Stimulated activated CD4-positive, alpha-beta T cell treated with anti-CD3 and anti-CD28 coated beads, Interleukin-15, amount 100 ng/mL, for 1 hour (primary cell): ENCODE results near the gene BLOC1S5.

Experiments used
- DNase-seq, 2 donors: peaks; one replicate each; pipeline ENCODE4 v3.0.0-alpha.2; 2020; ENCODE audit warnings: low read depth in 1 of 2, low spot score in 1 of 2

The BLOC1S5 gene

DNA sequence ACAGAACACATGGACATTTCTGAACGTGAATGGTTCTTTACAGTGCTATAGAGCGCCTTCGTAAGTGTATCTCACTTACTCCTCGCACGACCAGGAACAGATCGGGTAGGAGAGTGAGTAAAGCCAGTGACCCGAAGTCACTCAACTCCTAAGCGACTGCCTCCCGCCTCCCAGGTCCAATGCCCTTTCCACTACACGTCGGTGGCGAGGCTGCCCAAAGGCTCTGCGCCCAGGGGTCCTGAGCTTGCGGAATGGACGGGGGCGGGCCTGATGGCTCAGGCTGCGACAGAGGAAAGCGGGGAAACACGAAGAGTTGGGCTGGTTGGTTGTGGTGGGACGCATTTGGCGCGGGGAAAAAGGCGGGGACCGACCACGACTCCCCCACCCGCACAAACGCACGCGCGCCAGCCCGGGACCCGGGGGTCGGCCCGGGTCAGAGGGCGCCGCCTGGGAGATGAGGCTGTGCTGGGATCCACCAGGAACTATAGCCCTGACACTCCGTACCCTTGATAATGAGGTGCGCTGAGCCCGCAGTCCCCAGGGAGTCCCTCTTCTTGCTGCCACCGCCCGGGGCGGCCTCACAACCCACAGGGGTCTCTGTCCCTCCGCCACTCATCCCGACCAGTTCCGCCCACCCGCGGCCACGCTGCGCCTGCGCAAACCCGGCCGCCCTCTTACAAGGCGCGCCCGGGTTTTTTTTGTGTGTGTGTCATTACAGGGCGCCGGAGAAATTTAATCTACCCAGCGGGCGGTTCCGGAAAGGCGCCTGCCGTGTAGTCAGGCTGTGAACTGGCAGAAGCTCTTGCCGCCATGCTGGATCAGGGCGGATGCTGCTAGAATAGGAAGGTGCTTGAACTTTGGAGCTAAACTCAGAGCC lies at the start of gene BLOC1S5:
BLOC1S5 (minus strand) TSS at position 629 of the 877 bp plus-strand sequence; CDS start at position 616, 13 bp downstream.
- DNase-seq, result peak; percentile 92 to 98

- DNase-seq, result no peak
Measured at GRCh38 chr6:8113131-8113654, 49.0 kb upstream of the BLOC1S5 start.

DNA sequence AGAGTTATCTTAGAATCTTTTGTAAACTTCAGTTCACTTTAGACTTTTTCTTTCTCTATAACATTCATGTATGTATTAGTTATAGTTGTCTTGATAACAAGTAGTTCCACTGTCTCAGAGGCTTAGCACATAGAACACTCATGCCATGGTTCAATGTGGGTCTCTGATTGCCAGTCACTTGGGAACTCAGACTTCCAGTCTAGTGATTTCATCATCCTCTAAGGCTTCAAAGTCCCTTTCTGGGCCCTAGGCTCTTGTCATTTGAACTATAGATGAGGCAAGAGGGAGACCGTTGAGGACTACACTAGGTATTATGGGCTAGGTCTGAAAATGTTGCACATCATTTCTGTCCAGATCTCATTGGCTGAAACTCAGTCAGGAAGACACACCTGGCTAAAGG lies 46.5 kb upstream of the BLOC1S5 start:
- DNase-seq, result no peak

GRCh38 chr6:8110117-8110721 lies 46.0 kb upstream of the BLOC1S5 start:
- DNase-seq, result no peak

- DNase-seq, result no peak
Measured at GRCh38 chr6:8108759-8109539, 44.8 kb upstream of the BLOC1S5 start.

DNA sequence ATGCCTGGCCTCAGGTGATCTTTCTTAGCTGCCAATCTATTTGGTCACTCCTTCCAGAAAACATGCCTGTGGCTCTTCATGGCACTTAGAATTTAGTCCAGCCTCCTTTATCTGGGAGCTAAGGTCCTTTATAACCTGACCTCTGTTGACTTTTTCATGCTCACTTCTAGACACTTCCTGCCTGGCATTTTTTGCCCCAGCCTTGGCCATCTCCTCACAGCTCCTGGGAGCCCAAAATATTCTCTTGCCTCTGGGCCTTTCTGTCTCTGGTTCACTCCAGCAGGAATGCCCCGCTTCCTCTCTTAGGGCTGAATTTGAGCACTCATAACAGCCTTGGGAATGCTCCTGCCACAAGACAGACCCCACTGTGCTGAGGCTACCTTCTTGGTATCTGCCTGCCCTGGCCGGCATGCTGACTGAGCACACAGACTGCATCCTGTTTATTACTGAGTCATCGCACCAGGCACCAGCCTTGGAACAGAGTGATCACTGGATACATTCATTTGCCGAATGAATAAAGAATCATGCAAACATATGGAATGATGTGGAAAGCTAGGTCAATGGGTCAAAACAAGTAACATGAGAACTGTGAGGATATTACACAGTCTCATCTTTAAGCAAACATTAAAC lies 44.0 kb upstream of the BLOC1S5 start:
- no peak for DNase-seq

- no peak for DNase-seq
Measured at GRCh38 chr6:8105791-8106190, 41.6 kb upstream of the BLOC1S5 start.

DNA sequence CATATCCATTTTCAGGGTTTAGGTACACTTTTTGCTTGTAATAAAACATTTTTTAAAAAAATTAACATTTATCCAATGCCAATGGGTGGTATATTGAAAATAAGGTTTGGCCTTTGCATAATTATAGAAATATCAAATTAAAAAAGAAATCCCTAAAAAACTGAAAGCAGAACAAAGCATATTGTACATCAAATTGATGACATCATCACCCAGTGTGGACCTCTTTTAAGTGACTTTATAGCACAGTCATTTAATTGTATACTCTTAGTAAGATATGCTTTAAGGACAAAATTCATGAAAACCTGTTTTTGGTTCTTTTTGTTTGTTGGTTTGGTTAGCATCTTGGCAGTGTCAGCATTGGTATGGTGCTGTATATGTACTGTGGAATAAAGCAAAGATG lies 39.5 kb upstream of the BLOC1S5 start:
- no peak for DNase-seq

DNA sequence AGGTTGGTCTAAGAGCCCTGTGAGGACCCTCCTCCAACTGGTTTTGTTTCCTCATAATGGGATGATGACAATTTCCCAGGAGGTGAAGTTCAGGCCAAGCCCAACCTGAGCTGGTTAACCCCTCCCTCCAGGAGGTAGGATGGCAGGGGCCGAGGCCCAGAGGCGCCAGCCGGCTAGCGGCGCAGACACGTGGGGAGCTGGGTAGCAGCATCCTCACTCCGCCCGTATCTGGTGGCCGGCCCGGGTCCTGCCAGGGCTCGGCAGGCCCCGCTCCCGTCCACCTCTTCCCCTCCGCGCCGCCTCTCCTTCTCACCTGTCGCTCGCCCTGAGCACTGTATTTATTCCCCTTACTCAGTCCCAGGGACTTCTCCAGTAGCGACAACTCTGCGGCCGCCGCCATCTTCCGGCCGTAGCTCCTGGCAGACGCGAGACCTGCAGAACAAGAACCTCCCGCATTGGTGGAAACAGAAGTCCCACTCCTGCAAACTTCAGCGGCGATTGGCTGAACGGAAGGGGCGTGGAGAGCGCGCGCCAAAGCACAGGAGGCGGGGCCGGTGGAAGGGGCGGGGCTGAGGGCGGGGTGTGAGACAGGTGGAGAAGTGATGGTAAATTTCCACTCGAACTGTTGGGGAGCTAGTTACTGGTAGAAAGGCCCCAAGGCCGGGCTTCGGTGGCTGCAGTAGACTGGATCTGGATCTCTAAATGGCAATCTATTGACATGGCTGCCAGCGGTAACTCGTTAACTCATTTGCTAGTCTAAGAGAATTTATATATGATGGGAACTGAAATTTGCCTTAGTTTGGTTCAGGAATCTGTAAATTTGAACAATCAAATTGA lies 38.2 kb upstream of the BLOC1S5 start, which contains the start of gene EEF1E1:
EEF1E1 (minus strand) TSS at position 427 of the 837 bp plus-strand sequence; CDS start at position 400, 27 bp downstream.
- peak; percentile 92 to 99 for DNase-seq

GRCh38 chr6:8100159-8100854 lies 36.1 kb upstream of the BLOC1S5 start:
- no peak for DNase-seq

DNA sequence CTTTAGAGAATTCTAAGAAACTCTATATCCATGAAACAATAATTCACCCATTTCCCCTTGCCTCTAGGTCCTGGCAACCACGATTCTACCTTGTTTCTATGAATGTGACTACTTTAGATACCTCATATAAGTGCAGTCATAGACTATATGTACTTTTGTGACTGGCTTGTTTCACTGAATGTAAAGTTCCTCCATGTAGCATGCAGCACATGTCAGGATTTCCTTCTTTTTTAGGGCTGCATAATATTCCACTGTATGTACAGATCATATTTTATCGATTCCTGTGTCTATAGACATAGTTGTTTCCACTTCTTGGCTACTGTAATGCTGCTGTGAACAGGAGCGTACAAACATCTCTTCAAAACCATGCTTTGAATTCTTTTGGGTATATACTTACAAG lies 26.5 kb upstream of the BLOC1S5 start:
- DNase-seq, result no peak

DNA sequence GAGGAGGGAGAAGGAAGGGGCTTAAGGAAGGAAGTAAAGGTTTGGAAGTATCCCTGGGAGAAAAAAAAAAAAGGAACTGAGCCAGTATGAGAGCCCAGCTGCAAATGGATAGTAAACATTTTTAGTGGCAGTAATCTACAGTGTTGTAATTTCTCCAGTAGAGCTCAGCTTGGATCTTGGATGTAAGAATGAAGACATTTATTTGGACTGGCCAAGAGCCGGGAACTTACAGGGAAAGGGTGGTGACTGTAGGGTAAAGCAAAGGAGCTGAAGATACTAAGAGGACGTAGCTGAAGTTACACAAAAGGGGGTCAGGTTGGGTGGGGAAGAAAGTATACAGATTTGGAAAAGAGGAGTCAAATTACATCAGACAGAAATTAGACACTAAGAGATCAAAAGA lies 24.7 kb upstream of the BLOC1S5 start:
- no peak for DNase-seq

- no peak for DNase-seq
Measured at GRCh38 chr6:8087870-8088754, 23.9 kb upstream of the BLOC1S5 start.

DNA sequence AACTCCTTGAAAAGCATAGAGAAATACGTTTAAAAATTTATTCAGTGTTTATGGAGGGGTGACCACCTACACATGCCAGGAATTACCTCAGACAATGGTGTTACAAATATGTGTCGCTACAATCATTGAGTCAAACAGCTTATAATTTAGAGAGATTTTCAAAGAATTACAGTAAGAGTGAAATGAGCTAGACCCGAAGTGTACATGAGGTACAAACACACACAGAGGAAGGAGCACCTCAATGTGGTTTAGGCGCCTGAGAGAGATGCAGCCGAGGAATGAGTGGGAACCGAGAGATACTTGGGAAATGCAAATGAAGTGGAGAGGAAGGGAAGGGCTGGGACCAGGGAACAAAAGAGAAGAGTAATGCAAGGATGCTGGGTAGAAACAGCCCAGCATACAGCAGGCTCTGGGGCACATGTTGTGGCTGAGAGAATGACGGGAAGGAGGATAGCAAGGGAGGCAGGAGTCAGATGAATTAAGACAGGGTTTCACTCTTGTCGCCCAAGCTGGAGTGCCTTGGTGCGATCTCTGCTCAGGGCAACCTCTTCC lies 22.6 kb upstream of the BLOC1S5 start:
- no peak for DNase-seq

GRCh38 chr6:8085053-8085511 lies 20.9 kb upstream of the BLOC1S5 start:
- DNase-seq, result no peak

DNA sequence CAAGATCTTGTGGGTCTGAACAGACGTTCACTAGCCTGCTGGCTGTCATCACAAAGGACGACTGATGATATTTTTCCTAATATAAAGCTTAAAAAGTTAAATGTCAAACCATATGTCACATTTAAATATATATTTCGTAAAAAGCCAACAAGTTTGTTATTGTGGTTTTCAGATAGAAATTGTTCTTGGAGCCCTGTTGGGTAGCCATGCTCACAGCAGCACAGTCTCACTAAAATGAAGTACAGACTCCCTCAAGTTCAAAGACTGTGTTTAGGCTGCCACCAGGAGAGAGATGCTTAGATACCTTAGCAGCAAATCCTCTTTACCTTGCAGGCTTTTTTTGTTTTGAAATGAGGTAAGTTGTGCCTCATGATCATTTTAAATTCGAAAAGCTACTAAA lies 20.4 kb upstream of the BLOC1S5 start:
- DNase-seq, result no peak

GRCh38 chr6:8082954-8083858 lies 19.0 kb upstream of the BLOC1S5 start:
- DNase-seq, result no peak
